Activated T-helper 1 cell treated with anti-CD3 and anti-CD28 coated beads, Interleukin-12 subunit alpha, Interleukin-12 subunit beta, Interleukin-2, Interleukin-4 antibody, amounts not matched to agents 30 ng/mL and 10 ng/mL and 1 ng/mL, durations not matched to agents 14 hours and 24 hours and 36 hours (primary cell): ENCODE results near the gene ZNF841. TPM values are rescaled to one million over a fixed set of nuclear protein-coding genes. Genes with fewer than 3 reads are reported as not detected.

Experiments
- total RNA-seq: library from RNA; stranded (reverse); gene quantifications from 2 replicates; pipeline ENCODE4 v1.2.3, GENCODE V29; 2022

Gene ZNF841
- total RNA-seq, 1 donor from 2014 or later, result 16.1 TPM

Other genes with a start within 250 kb of the ZNF841 start
- 4.4 and 6.3 TPM in 2 replicates for gene ZNF577, start 207.8 kb downstream of the ZNF841 start, total RNA-seq
- 10.5 and 12.3 TPM in 2 replicates for gene ZNF649, start 190.7 kb downstream of the ZNF841 start, total RNA-seq
- 3.1 and 3.8 TPM in 2 replicates for gene ZNF613, start 168.3 kb downstream of the ZNF841 start, total RNA-seq
- 7.9 and 8.7 TPM in 2 replicates for gene ZNF350, start 108.9 kb downstream of the ZNF841 start, total RNA-seq
- gene ZNF615, start 87.6 kb downstream of the ZNF841 start, total RNA-seq, result 6.4 and 6.9 TPM in 2 replicates
- 11.2 and 11.3 TPM in 2 replicates for gene ZNF614, start 67.4 kb downstream of the ZNF841 start, total RNA-seq
- gene ZNF432, start 46.9 kb downstream of the ZNF841 start, total RNA-seq, result 12.5 and 15.0 TPM in 2 replicates
- gene ZNF616, start 44.2 kb upstream of the ZNF841 start, total RNA-seq, result 4.1 and 6.7 TPM in 2 replicates
- gene ZNF836, start 75.9 kb upstream of the ZNF841 start, total RNA-seq, result 7.8 and 10.8 TPM in 2 replicates
- gene PPP2R1A, start 94.3 kb upstream of the ZNF841 start, total RNA-seq, result 214 and 215 TPM in 2 replicates
- gene ZNF766, start 173.8 kb upstream of the ZNF841 start, total RNA-seq, result 13.8 and 16.5 TPM in 2 replicates
- 3.5 and 4.8 TPM in 2 replicates for gene ZNF480, start 201.4 kb upstream of the ZNF841 start, total RNA-seq
- gene ZNF610, start 240.5 kb upstream of the ZNF841 start, total RNA-seq, result 0.29 and 0.36 TPM in 2 replicates